BLaER1 (cell line): ENCODE data around the gene GLUD1.

Experiments
- H3K27ac ChIP-seq: shearing (Covaris generic); formaldehyde crosslinking; 2 replicates; pipeline ENCODE4 v1.8.1; 2022
- H3K27me3 ChIP-seq: shearing (Covaris generic); formaldehyde crosslinking; 2 replicates; pipeline ENCODE4 v1.8.1; 2022
- H3K36me3 ChIP-seq: shearing (Covaris generic); formaldehyde crosslinking; 2 replicates; pipeline ENCODE4 v1.8.1; 2022
- H3K4me1 ChIP-seq: shearing (Covaris generic); formaldehyde crosslinking; 2 replicates; pipeline ENCODE4 v1.8.1; 2022
- H3K4me2 ChIP-seq: shearing (Covaris generic); formaldehyde crosslinking; 2 replicates; pipeline ENCODE4 v1.8.1; 2022
- H3K4me3 ChIP-seq: shearing (Covaris generic); formaldehyde crosslinking; 2 replicates; pipeline ENCODE4 v1.8.1; 2022
- H3K9ac ChIP-seq: shearing (Covaris generic); formaldehyde crosslinking; 2 replicates; pipeline ENCODE4 v1.8.1; 2022
- H3K9me3 ChIP-seq: shearing (Covaris generic); formaldehyde crosslinking; 2 replicates; pipeline ENCODE4 v1.8.1; 2022
- H4K20me1 ChIP-seq: shearing (Covaris generic); formaldehyde crosslinking; 2 replicates; pipeline ENCODE4 v1.8.1; 2022
- Cebpa-rat ChIP-seq: shearing (Covaris generic); IDR thresholded peaks from 2 replicates; pipeline ENCODE4 v1.8.1; 2022

Gene GLUD1

GRCh38 chr10:87066865-87067264, 27.8 kb downstream of the GLUD1 start:
- no peak overlapping the region for H3K9ac ChIP-seq
- H3K27me3 ChIP-seq, result no peaks in the 10 kb centered on the region
- no peak for TF ChIP-seq Cebpa-rat
- H3K4me1 ChIP-seq, result no peaks in the 10 kb centered on the region
- no peak overlapping the region for H3K27ac ChIP-seq
- H3K9me3 ChIP-seq, result no peaks in the 10 kb centered on the region
- no peaks in the 10 kb centered on the region; the same call in none of the 2 replicates for H4K20me1 ChIP-seq
- no peak overlapping the region for H3K4me3 ChIP-seq
- no peak overlapping the region for H3K4me2 ChIP-seq
- H3K36me3 ChIP-seq, result peaks cover 98% of the 10 kb centered on the region

GRCh38 chr10:87066178-87066577, 28.5 kb downstream of the GLUD1 start:
- Histone ChIP-seq H3K9me3 (no peaks in the 10 kb centered on the region), H3K36me3 (peaks cover 98% of the 10 kb centered on the region), H4K20me1 (no peaks in the 10 kb centered on the region; the same call in none of the 2 replicates), H3K4me1 (no peaks in the 10 kb centered on the region), H3K27ac (no peak overlapping the region), H3K4me2 (no peak overlapping the region), H3K9ac (no peak overlapping the region), H3K4me3 (no peak overlapping the region), H3K27me3 (no peaks in the 10 kb centered on the region)
- TF ChIP-seq Cebpa-rat, result no peak

GRCh38 chr10:87064651-87065050, 30.0 kb downstream of the GLUD1 start:
- H3K27ac ChIP-seq, result no peak overlapping the region
- TF ChIP-seq Cebpa-rat, result no peak
- H3K4me2 ChIP-seq, result no peak overlapping the region
- no peaks in the 10 kb centered on the region for H3K9me3 ChIP-seq
- H3K4me3 ChIP-seq, result no peak overlapping the region
- H3K27me3 ChIP-seq, result no peaks in the 10 kb centered on the region
- no peaks in the 10 kb centered on the region; the same call in none of the 2 replicates for H4K20me1 ChIP-seq
- H3K4me1 ChIP-seq, result no peaks in the 10 kb centered on the region
- no peak overlapping the region for H3K9ac ChIP-seq
- peaks cover 98% of the 10 kb centered on the region for H3K36me3 ChIP-seq

- no peaks in the 10 kb centered on the region for H3K27me3 ChIP-seq
- H3K9ac ChIP-seq, result no peak overlapping the region
- no peak overlapping the region for H3K4me2 ChIP-seq
- no peak overlapping the region for H3K27ac ChIP-seq
- no peak for TF ChIP-seq Cebpa-rat
- no peaks in the 10 kb centered on the region for H3K9me3 ChIP-seq
- H4K20me1 ChIP-seq, result 0 out of 2 replicates have a peak, but pooled peaks cover 1% of the 10 kb centered on the region
- peaks cover 97% of the 10 kb centered on the region for H3K36me3 ChIP-seq
- H3K4me1 ChIP-seq, result no peaks in the 10 kb centered on the region
- no peak overlapping the region for H3K4me3 ChIP-seq
Measured at GRCh38 chr10:87060280-87060928, 34.2 kb downstream of the GLUD1 start.

GRCh38 chr10:87059401-87059800, 35.2 kb downstream of the GLUD1 start:
- Histone ChIP-seq H3K9ac (no peak overlapping the region), H3K4me2 (no peak overlapping the region), H4K20me1 (peaks cover 6% of the 10 kb centered on the region; the same call in 1 of the 2 replicates), H3K4me3 (no peak overlapping the region), H3K36me3 (peaks cover 97% of the 10 kb centered on the region), H3K27me3 (no peaks in the 10 kb centered on the region), H3K4me1 (no peaks in the 10 kb centered on the region), H3K9me3 (no peaks in the 10 kb centered on the region), H3K27ac (no peak overlapping the region)
- no peak for TF ChIP-seq Cebpa-rat

- TF ChIP-seq Cebpa-rat, result no peak
- Histone ChIP-seq H3K27ac (no peak overlapping the region), H3K27me3 (no peaks in the 10 kb centered on the region), H3K4me2 (no peak overlapping the region), H3K4me1 (no peaks in the 10 kb centered on the region), H3K9ac (no peak overlapping the region), H3K36me3 (peaks cover 97% of the 10 kb centered on the region), H3K4me3 (no peak overlapping the region), H3K9me3 (no peaks in the 10 kb centered on the region), H4K20me1 (peaks cover 6% of the 10 kb centered on the region; the same call in 1 of the 2 replicates)
Measured at GRCh38 chr10:87058171-87058570, 36.5 kb downstream of the GLUD1 start.

GRCh38 chr10:87054373-87055295, 40.0 kb downstream of the GLUD1 start:
- Histone ChIP-seq H3K36me3 (peaks cover 96% of the 10 kb centered on the region), H3K4me3 (no peak overlapping the region), H3K4me2 (no peak overlapping the region), H3K27ac (no peak overlapping the region), H4K20me1 (peaks cover 6% of the 10 kb centered on the region; the same call in 1 of the 2 replicates), H3K9ac (no peak overlapping the region), H3K9me3 (no peaks in the 10 kb centered on the region), H3K27me3 (no peaks in the 10 kb centered on the region), H3K4me1 (no peaks in the 10 kb centered on the region)
- no peak for TF ChIP-seq Cebpa-rat

GRCh38 chr10:87053577-87054181, 41.0 kb downstream of the GLUD1 start:
- no peak overlapping the region for H3K27ac ChIP-seq
- no peak overlapping the region for H3K4me2 ChIP-seq
- no peaks in the 10 kb centered on the region for H3K27me3 ChIP-seq
- H3K4me1 ChIP-seq, result no peaks in the 10 kb centered on the region
- H3K36me3 ChIP-seq, result peaks cover 96% of the 10 kb centered on the region
- H3K9me3 ChIP-seq, result no peaks in the 10 kb centered on the region
- TF ChIP-seq Cebpa-rat, result no peak
- no peak overlapping the region for H3K4me3 ChIP-seq
- H3K9ac ChIP-seq, result no peak overlapping the region
- peaks cover 6% of the 10 kb centered on the region; the same call in 1 of the 2 replicates for H4K20me1 ChIP-seq

GRCh38 chr10:87053111-87053510, 41.5 kb downstream of the GLUD1 start:
- Histone ChIP-seq H3K4me1 (no peaks in the 10 kb centered on the region), H4K20me1 (peaks cover 6% of the 10 kb centered on the region; the same call in 1 of the 2 replicates), H3K4me3 (no peak overlapping the region), H3K9me3 (no peaks in the 10 kb centered on the region), H3K36me3 (peaks cover 96% of the 10 kb centered on the region), H3K9ac (no peak overlapping the region), H3K4me2 (no peak overlapping the region), H3K27me3 (no peaks in the 10 kb centered on the region), H3K27ac (no peak overlapping the region)
- no peak for TF ChIP-seq Cebpa-rat
